ENCODE data around the gene IFNA2. TPM values are rescaled to one million over a fixed set of nuclear protein-coding genes. Genes with fewer than 3 reads are reported as not detected.

The IFNA2 gene
- total RNA-seq, 1 donor from 2014 or later = not detected

DNA sequence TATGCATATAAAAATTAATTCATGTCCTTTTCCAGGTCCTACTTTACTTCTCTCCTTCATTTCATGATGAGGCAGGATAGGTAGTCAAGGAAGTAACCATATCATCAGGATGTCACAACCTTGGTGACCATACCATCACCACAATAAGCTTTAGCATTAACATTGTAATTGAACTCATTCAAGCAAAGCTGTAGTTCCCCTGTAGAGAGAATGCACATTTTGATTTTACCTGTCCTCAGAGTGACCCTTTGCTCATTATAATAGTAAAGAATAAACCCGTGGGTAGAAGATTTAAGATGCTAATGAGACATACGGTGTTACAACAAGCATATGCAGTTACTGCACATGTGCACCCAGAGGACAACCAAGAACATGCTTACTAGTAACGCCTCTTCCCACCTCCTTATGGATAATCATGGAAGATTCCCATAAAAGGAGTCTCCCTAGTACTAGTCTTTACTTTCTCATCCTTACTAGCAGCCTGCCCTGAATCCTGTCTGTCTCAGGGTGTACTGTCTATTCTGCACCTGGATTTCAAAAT, 36.7 kb downstream of the IFNA2 start:
- no peak for DNase-seq (ENCODE audit: low spot score, unreplicated experiment)
- no peaks in the 10 kb centered on the region for H3K27me3 Mint-ChIP-seq
- TF ChIP-seq CTCF (IDR thresholded peaks at IDR 0.05; ENCODE audit: unreplicated experiment) = no peak
- no peak overlapping the region for H3K4me3 Mint-ChIP-seq (ENCODE audit: low read depth)
- H3K9me3 Mint-ChIP-seq (ENCODE audit: low read depth) = peaks cover 17% of the 10 kb centered on the region
- H3K36me3 Mint-ChIP-seq (ENCODE audit: insufficient read depth) = no peaks in the 10 kb centered on the region
- H3K4me1 Mint-ChIP-seq (ENCODE audit: low read depth) = peaks cover 3% of the 10 kb centered on the region
- H3K27ac Mint-ChIP-seq = no peak overlapping the region

GRCh38 chr9:21340735-21341134, 44.5 kb downstream of the IFNA2 start:
- Mint-ChIP-seq H3K27ac (no peak overlapping the region), H3K27me3 (peaks cover 3% of the 10 kb centered on the region), H3K4me1 (ENCODE audit: low read depth) (peaks cover 3% of the 10 kb centered on the region), H3K36me3 (ENCODE audit: insufficient read depth) (no peaks in the 10 kb centered on the region), H3K9me3 (ENCODE audit: low read depth) (peaks cover 15% of the 10 kb centered on the region), H3K4me3 (ENCODE audit: low read depth) (no peak overlapping the region)
- TF ChIP-seq CTCF (IDR thresholded peaks at IDR 0.05; ENCODE audit: unreplicated experiment) = no peak
- DNase-seq (ENCODE audit: low spot score, unreplicated experiment) = no peak

DNA sequence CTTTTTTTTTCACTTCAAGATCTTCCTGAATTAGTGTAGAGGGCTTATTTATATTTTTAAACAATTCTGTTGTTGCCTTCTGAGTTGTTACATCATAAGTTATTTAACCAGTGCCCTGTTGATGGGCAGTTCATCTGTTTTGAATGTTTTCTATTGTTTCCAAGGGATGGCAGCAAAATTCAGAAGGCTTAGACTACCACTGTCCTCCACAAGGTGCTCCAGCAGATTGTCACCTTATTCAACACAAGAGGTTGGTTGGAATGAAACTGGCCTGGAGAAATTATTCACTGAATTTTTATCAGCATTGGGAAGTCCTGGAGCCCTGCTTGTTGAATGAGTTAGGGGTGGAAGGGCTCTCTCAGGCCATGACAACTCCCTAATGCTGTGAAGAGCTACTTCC, 48.7 kb downstream of the IFNA2 start:
- Mint-ChIP-seq H3K4me1 (ENCODE audit: low read depth) (peaks cover 24% of the 10 kb centered on the region), H3K27me3 (peaks cover 3% of the 10 kb centered on the region), H3K9me3 (ENCODE audit: low read depth) (no peaks in the 10 kb centered on the region), H3K27ac (no peak overlapping the region), H3K36me3 (ENCODE audit: insufficient read depth) (peaks cover 13% of the 10 kb centered on the region), H3K4me3 (ENCODE audit: low read depth) (no peak overlapping the region)
- no peak for TF ChIP-seq CTCF (IDR thresholded peaks at IDR 0.05; ENCODE audit: unreplicated experiment)
- DNase-seq (ENCODE audit: low spot score, unreplicated experiment) = no peak

- peaks cover 13% of the 10 kb centered on the region for H3K36me3 Mint-ChIP-seq (ENCODE audit: insufficient read depth)
- peak within 1 kb of the TSS; percentile 92 for H3K4me3 Mint-ChIP-seq (ENCODE audit: low read depth)
- no peaks in the 10 kb centered on the region for H3K9me3 Mint-ChIP-seq (ENCODE audit: low read depth)
These were observed 50.2 kb downstream of the IFNA2 start, which contains the start of gene KLHL9 for GRCh38 chr9:21334701-21335632. Gene KLHL9, minus strand, starts transcription at chr9:21335404. Its CDS starts 545 bp downstream, at chr9:21334859.

More at GRCh38 chr9:21334701-21335632, 50.2 kb downstream of the IFNA2 start, which contains the start of gene KLHL9:
- H3K27me3 Mint-ChIP-seq = peaks cover 3% of the 10 kb centered on the region
- peak within 1 kb of the TSS; percentile 99 for H3K27ac Mint-ChIP-seq
- TF ChIP-seq CTCF (IDR thresholded peaks at IDR 0.05; ENCODE audit: unreplicated experiment) = no peak
- H3K4me1 Mint-ChIP-seq (ENCODE audit: low read depth) = peaks cover 27% of the 10 kb centered on the region
- peak; percentile 79 for DNase-seq (ENCODE audit: low spot score, unreplicated experiment)

Other genes starting within 250 kb of the IFNA2 start
- not detected in 2 replicates for gene IFNW1, start 243.6 kb downstream of the IFNA2 start, total RNA-seq
- gene IFNA21, start 218.7 kb downstream of the IFNA2 start, total RNA-seq = not detected in 2 replicates
- gene IFNA4, start 197.8 kb downstream of the IFNA2 start, total RNA-seq = not detected in 2 replicates
- not detected in 2 replicates for gene IFNA7, start 183.2 kb downstream of the IFNA2 start, total RNA-seq
- gene IFNA10, start 178.3 kb downstream of the IFNA2 start, total RNA-seq = not detected in 2 replicates
- gene IFNA16, start 168.1 kb downstream of the IFNA2 start, total RNA-seq = not detected in 2 replicates
- gene IFNA17, start 157.2 kb downstream of the IFNA2 start, total RNA-seq = not detected in 2 replicates
- not detected in 2 replicates for gene IFNA14, start 145.4 kb downstream of the IFNA2 start, total RNA-seq
- gene IFNA5, start 80.1 kb downstream of the IFNA2 start, total RNA-seq = not detected in 2 replicates
- gene KLHL9, start 50.0 kb downstream of the IFNA2 start, total RNA-seq = 35.5 and 35.9 TPM in 2 replicates
- gene IFNA6, start 34.5 kb downstream of the IFNA2 start, total RNA-seq = not detected in 2 replicates
- gene IFNA13, start 17.3 kb downstream of the IFNA2 start, total RNA-seq = not detected in 2 replicates
- not detected in 2 replicates for gene IFNA8, start 23.7 kb upstream of the IFNA2 start, total RNA-seq
- gene IFNA1, start 55.0 kb upstream of the IFNA2 start, total RNA-seq = not detected in 2 replicates
- 2.5 and 3.6 TPM in 2 replicates for gene IFNE, start 96.9 kb upstream of the IFNA2 start, total RNA-seq

Data from progenitor cell of endocrine pancreas (in vitro differentiated cells).